CD4-positive, alpha-beta memory T cell (primary cell): ENCODE measurements around the gene KCTD5. TPM values are rescaled to one million over a fixed set of nuclear protein-coding genes. Genes with fewer than 3 reads are reported as not detected.

Source experiments
- CTCF ChIA-PET: fragments of 350-600 bp; sonication (Branson Sonifier 250); formaldehyde crosslinking; loops from one replicate; lab custom pipeline; 2021; ENCODE audit warnings: inconsistent platforms; ENCODE audit not compliant: partially characterized antibody; lab: Charles Lee
- POLR2A ChIA-PET: fragments of 350-600 bp; sonication (Branson Sonifier 250); formaldehyde crosslinking; loops from one replicate; lab custom pipeline; 2021; ENCODE audit not compliant: partially characterized antibody; lab: Charles Lee
- DNase-seq, 5 donors: peaks; one replicate each; pipeline versions ENCODE4 v3.0.0 to v3.0.0-alpha.2; 2020 to 2022; ENCODE audit warnings: mixed read lengths in 1 of 5
- H3K27ac ChIP-seq: one replicate; pipeline ENCODE4 v1.7.0; 2013; ENCODE audit warnings: low read depth, low read length
- H3K27me3 ChIP-seq: 2 replicates; pipeline ENCODE4 v1.7.0; 2013; ENCODE audit warnings: mild to moderate bottlenecking, low read length, moderate library complexity; ENCODE audit not compliant: insufficient read depth
- H3K36me3 ChIP-seq: 2 replicates; pipeline ENCODE4 v1.7.0; 2013; ENCODE audit warnings: mild to moderate bottlenecking, low read length, moderate library complexity; ENCODE audit not compliant: insufficient read depth
- H3K4me1 ChIP-seq: 2 replicates; pipeline ENCODE4 v1.7.0; 2013; ENCODE audit warnings: mild to moderate bottlenecking, low read length, moderate library complexity; ENCODE audit not compliant: insufficient read depth
- H3K4me3 ChIP-seq, 2 donors: one replicate each; pipeline ENCODE4 v1.7.0; 2013; ENCODE audit warnings: low read length in 2 of 2, mild to moderate bottlenecking in 1 of 2
- H3K9me3 ChIP-seq, 2 donors: one replicate each; pipeline ENCODE4 v1.7.0; 2013; ENCODE audit warnings: low read length in 2 of 2, control low read depth in 1 of 2; ENCODE audit not compliant: control insufficient read depth in 1 of 2
- H3K27ac Mint-ChIP-seq, 7 donors: one replicate each; pipeline ENCODE4 v1.8.0; 2020 to 2021; ENCODE audit warnings: mixed read lengths in 7 of 7, mild to moderate bottlenecking in 6 of 7, inconsistent platforms in 3 of 7, moderate library complexity in 3 of 7
- H3K27me3 Mint-ChIP-seq, 2 donors: one replicate each; pipeline ENCODE4 v1.8.0; 2020 to 2021; ENCODE audit warnings: mixed read lengths in 2 of 2
- H3K36me3 Mint-ChIP-seq, 2 donors: one replicate each; pipeline ENCODE4 v1.8.0; 2020 to 2021; ENCODE audit warnings: mixed read lengths in 2 of 2, inconsistent platforms in 1 of 2, mild to moderate bottlenecking in 1 of 2
- H3K4me1 Mint-ChIP-seq, 4 donors: one replicate each; pipeline ENCODE4 v1.8.0; 2020 to 2021; ENCODE audit warnings: mixed read lengths in 4 of 4, mild to moderate bottlenecking in 1 of 4
- H3K4me3 Mint-ChIP-seq, 8 donors: one replicate each; pipeline ENCODE4 v1.8.0; 2020 to 2021; ENCODE audit warnings: mixed read lengths in 8 of 8, mild to moderate bottlenecking in 7 of 8, moderate library complexity in 6 of 8, inconsistent platforms in 3 of 8
- H3K9me3 Mint-ChIP-seq, 8 donors: one replicate each; pipeline ENCODE4 v1.8.0; 2020 to 2021; ENCODE audit warnings: mixed read lengths in 8 of 8, mild to moderate bottlenecking in 5 of 8, inconsistent platforms in 3 of 8, moderate library complexity in 1 of 8
- intact Hi-C: fragments of 100-400 bp; cut with micrococcal nuclease; formaldehyde crosslinking; loops from one replicate; pipeline ENCODE4 v1.15.1; 2023
- polyA plus RNA-seq, 2 donors: library from polyadenylated mRNA; unstranded; fragments of 300-500 nt; fragmentation: Illumina TruSeq; gene quantifications; one replicate each; pipeline ENCODE4 v1.2.3, GENCODE V29; 2021
- total RNA-seq, 2 experiments: library from RNA; stranded (reverse); gene quantifications; one replicate each; pipeline ENCODE4 v1.2.3, GENCODE V29; 2021

KCTD5 gene
- total and polyA plus RNA-seq, 4 experiments from 2014 or later, result 19.6 to 27.1 (median 24.6) TPM

- Mint-ChIP-seq H3K4me1 (peaks cover 0 to 4% (median under 1%) of the 10 kb centered on the region in 4 donors), H3K27ac (no peak overlapping the region), H3K36me3 (peaks cover 17 to 33% of the 10 kb centered on the region in 2 donors), H3K4me3 (no peak overlapping the region), H3K9me3 (peaks cover 0 to 4% (median 0%) of the 10 kb centered on the region in 8 donors), H3K27me3 (no peaks in the 10 kb centered on the region)
- Histone ChIP-seq H3K27me3 (no peaks in the 10 kb centered on the region), H3K4me3 (no peak overlapping the region), H3K4me1 (no peaks in the 10 kb centered on the region), H3K36me3 (peaks cover 46% of the 10 kb centered on the region), H3K27ac (no peak overlapping the region), H3K9me3 (no peaks in the 10 kb centered on the region)
- peak in 1 of 5 donors; percentile 22 for DNase-seq
- ChIA-PET POLR2A (no interaction called here), CTCF (no interaction called here)
- intact Hi-C loops, result no loop called here
These were observed 16.0 kb downstream of the KCTD5 start for GRCh38 chr16:2698103-2698870.

- Mint-ChIP-seq H3K27ac (no peak overlapping the region), H3K36me3 (peaks cover 17 to 36% of the 10 kb centered on the region in 2 donors), H3K27me3 (no peaks in the 10 kb centered on the region), H3K9me3 (peaks cover 0 to 2% (median 0%) of the 10 kb centered on the region in 8 donors), H3K4me1 (no peaks in the 10 kb centered on the region), H3K4me3 (no peak overlapping the region)
- CTCF ChIA-PET, result no interaction called here
- Histone ChIP-seq H3K36me3 (peaks cover 47% of the 10 kb centered on the region), H3K9me3 (no peaks in the 10 kb centered on the region), H3K27me3 (no peaks in the 10 kb centered on the region), H3K4me3 (no peak overlapping the region), H3K4me1 (no peaks in the 10 kb centered on the region), H3K27ac (no peak overlapping the region)
- POLR2A ChIA-PET, result interaction anchor here (0.6 kb wide), 1 partner anchor 80 kb away, joined by 4 read pairs; no protein-coding TSS in a partner anchor
- peak in 1 of 5 donors; percentile 35 for DNase-seq
- intact Hi-C loops, result no loop called here
These were observed 16.8 kb downstream of the KCTD5 start for GRCh38 chr16:2698965-2699750.

- Mint-ChIP-seq H3K36me3 (peaks cover 17 to 36% of the 10 kb centered on the region in 2 donors), H3K27ac (no peak overlapping the region), H3K9me3 (peaks cover 0 to 2% (median 0%) of the 10 kb centered on the region in 8 donors), H3K27me3 (no peaks in the 10 kb centered on the region), H3K4me1 (no peaks in the 10 kb centered on the region), H3K4me3 (no peak overlapping the region)
- POLR2A ChIA-PET, result no interaction called here
- peak in 1 of 5 donors; percentile 32 for DNase-seq
- Histone ChIP-seq H3K36me3 (peaks cover 47% of the 10 kb centered on the region), H3K27me3 (no peaks in the 10 kb centered on the region), H3K4me1 (no peaks in the 10 kb centered on the region), H3K9me3 (no peaks in the 10 kb centered on the region), H3K27ac (no peak overlapping the region), H3K4me3 (no peak overlapping the region)
- intact Hi-C loops, result no loop called here
- CTCF ChIA-PET, result no interaction called here
These were observed 17.7 kb downstream of the KCTD5 start for GRCh38 chr16:2699791-2700600.

GRCh38 chr16:2700786-2701185 is 18.5 kb downstream of the KCTD5 start:
- H3K4me3 ChIP-seq, result no peak overlapping the region
- no peak overlapping the region for H3K27ac ChIP-seq
- no peak for DNase-seq
- no peaks in the 10 kb centered on the region for H3K4me1 ChIP-seq
- no peak overlapping the region for H3K4me3 Mint-ChIP-seq
- CTCF ChIA-PET, result no interaction called here
- H3K27ac Mint-ChIP-seq, result no peak overlapping the region
- intact Hi-C loops, result no loop called here
- POLR2A ChIA-PET, result no interaction called here
- H3K27me3 ChIP-seq, result no peaks in the 10 kb centered on the region
- H3K36me3 ChIP-seq, result peaks cover 47% of the 10 kb centered on the region
- no peaks in the 10 kb centered on the region for H3K4me1 Mint-ChIP-seq
- H3K9me3 ChIP-seq, result no peaks in the 10 kb centered on the region
- H3K9me3 Mint-ChIP-seq, result peaks cover 0 to 2% (median 0%) of the 10 kb centered on the region in 8 donors
- peaks cover 17 to 36% of the 10 kb centered on the region in 2 donors for H3K36me3 Mint-ChIP-seq
- no peaks in the 10 kb centered on the region for H3K27me3 Mint-ChIP-seq

GRCh38 chr16:2701272-2701671 is 18.9 kb downstream of the KCTD5 start:
- H3K4me3 ChIP-seq, result no peak overlapping the region
- H3K9me3 ChIP-seq, result no peaks in the 10 kb centered on the region
- ChIA-PET CTCF (no interaction called here), POLR2A (no interaction called here)
- Mint-ChIP-seq H3K4me1 (no peaks in the 10 kb centered on the region), H3K36me3 (peaks cover 17 to 37% of the 10 kb centered on the region in 2 donors), H3K4me3 (no peak overlapping the region), H3K9me3 (peaks cover 0 to 2% (median 0%) of the 10 kb centered on the region in 8 donors), H3K27me3 (no peaks in the 10 kb centered on the region), H3K27ac (no peak overlapping the region)
- H3K27ac ChIP-seq, result no peak overlapping the region
- peaks cover 47% of the 10 kb centered on the region for H3K36me3 ChIP-seq
- H3K27me3 ChIP-seq, result no peaks in the 10 kb centered on the region
- H3K4me1 ChIP-seq, result no peaks in the 10 kb centered on the region
- DNase-seq, result no peak
- intact Hi-C loops, result no loop called here

- CTCF ChIA-PET, result no interaction called here
- H3K4me3 Mint-ChIP-seq, result no peak overlapping the region
- POLR2A ChIA-PET, result no interaction called here
- H3K27ac ChIP-seq, result no peak overlapping the region
- H3K27ac Mint-ChIP-seq, result no peak overlapping the region
- no peak overlapping the region for H3K4me3 ChIP-seq
- no peaks in the 10 kb centered on the region for H3K4me1 Mint-ChIP-seq
- no peaks in the 10 kb centered on the region for H3K4me1 ChIP-seq
- DNase-seq, result no peak
- no peaks in the 10 kb centered on the region for H3K27me3 Mint-ChIP-seq
- H3K27me3 ChIP-seq, result no peaks in the 10 kb centered on the region
- intact Hi-C loops, result no loop called here
- peaks cover 46% of the 10 kb centered on the region for H3K36me3 ChIP-seq
- no peaks in the 10 kb centered on the region for H3K9me3 ChIP-seq
- peaks cover 0 to 2% (median 0%) of the 10 kb centered on the region in 8 donors for H3K9me3 Mint-ChIP-seq
- H3K36me3 Mint-ChIP-seq, result peaks cover 14 to 34% of the 10 kb centered on the region in 2 donors
These were observed 19.6 kb downstream of the KCTD5 start for GRCh38 chr16:2701713-2702437.
